Measurements from ENCODE around the gene DIAPH2.

- TF ChIP-seq, protein P1, sequence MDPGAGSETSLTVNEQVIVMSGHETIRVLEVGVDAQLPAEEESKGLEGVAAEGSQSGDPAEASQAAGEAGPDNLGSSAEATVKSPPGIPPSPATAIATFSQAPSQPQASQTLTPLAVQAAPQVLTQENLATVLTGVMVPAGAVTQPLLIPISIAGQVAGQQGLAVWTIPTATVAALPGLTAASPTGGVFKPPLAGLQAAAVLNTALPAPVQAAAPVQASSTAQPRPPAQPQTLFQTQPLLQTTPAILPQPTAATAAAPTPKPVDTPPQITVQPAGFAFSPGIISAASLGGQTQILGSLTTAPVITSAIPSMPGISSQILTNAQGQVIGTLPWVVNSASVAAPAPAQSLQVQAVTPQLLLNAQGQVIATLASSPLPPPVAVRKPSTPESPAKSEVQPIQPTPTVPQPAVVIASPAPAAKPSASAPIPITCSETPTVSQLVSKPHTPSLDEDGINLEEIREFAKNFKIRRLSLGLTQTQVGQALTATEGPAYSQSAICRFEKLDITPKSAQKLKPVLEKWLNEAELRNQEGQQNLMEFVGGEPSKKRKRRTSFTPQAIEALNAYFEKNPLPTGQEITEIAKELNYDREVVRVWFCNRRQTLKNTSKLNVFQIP (CRISPR knock-in tag; IDR thresholded peaks at IDR 0.05; ENCODE audit: borderline replicate concordance, low read depth): no peak
- no peak for TF ChIP-seq CSRNP3 (CRISPR knock-in tag; IDR thresholded peaks at IDR 0.05)
- no peak for TF ChIP-seq ZNF565 (CRISPR knock-in tag; conservative IDR thresholded peaks at IDR 0.05; ENCODE audit: low read depth)
- no peak for TF ChIP-seq BACH2 (CRISPR knock-in tag; IDR thresholded peaks at IDR 0.05; ENCODE audit: borderline replicate concordance)
- no peak for TF ChIP-seq ZFP3 (CRISPR knock-in tag; IDR thresholded peaks at IDR 0.05)
- TF ChIP-seq, protein P2, sequence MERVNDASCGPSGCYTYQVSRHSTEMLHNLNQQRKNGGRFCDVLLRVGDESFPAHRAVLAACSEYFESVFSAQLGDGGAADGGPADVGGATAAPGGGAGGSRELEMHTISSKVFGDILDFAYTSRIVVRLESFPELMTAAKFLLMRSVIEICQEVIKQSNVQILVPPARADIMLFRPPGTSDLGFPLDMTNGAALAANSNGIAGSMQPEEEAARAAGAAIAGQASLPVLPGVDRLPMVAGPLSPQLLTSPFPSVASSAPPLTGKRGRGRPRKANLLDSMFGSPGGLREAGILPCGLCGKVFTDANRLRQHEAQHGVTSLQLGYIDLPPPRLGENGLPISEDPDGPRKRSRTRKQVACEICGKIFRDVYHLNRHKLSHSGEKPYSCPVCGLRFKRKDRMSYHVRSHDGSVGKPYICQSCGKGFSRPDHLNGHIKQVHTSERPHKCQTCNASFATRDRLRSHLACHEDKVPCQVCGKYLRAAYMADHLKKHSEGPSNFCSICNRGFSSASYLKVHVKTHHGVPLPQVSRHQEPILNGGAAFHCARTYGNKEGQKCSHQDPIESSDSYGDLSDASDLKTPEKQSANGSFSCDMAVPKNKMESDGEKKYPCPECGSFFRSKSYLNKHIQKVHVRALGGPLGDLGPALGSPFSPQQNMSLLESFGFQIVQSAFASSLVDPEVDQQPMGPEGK (CRISPR knock-in tag; IDR thresholded peaks at IDR 0.05; ENCODE audit: borderline replicate concordance): no peak
- no peak for TF ChIP-seq ZNF70 (CRISPR knock-in tag; IDR thresholded peaks at IDR 0.05)
- TF ChIP-seq GLIS3 (CRISPR knock-in tag; IDR thresholded peaks at IDR 0.05): no peak
- TF ChIP-seq, protein P3, sequence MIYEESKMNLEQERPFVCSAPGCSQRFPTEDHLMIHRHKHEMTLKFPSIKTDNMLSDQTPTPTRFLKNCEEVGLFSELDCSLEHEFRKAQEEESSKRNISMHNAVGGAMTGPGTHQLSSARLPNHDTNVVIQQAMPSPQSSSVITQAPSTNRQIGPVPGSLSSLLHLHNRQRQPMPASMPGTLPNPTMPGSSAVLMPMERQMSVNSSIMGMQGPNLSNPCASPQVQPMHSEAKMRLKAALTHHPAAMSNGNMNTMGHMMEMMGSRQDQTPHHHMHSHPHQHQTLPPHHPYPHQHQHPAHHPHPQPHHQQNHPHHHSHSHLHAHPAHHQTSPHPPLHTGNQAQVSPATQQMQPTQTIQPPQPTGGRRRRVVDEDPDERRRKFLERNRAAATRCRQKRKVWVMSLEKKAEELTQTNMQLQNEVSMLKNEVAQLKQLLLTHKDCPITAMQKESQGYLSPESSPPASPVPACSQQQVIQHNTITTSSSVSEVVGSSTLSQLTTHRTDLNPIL (CRISPR knock-in tag; IDR thresholded peaks at IDR 0.05; ENCODE audit: low read depth): no peak
Observed at GRCh38 chrX:96703379-96703778, 18.7 kb downstream of the DIAPH2 start.
